ENCODE results near the gene GPR153. TPM values are rescaled to one million over a fixed set of nuclear protein-coding genes. Genes with fewer than 3 reads are reported as not detected.

GPR153 gene
- polyA plus RNA-seq, 3 donors, result 0.04 to 0.69 TPM; not detected in 1

GRCh38 chr1:6286266-6286665 lies 25.4 kb upstream of the GPR153 start:
- Histone ChIP-seq H2AFZ (ENCODE audit: insufficient read depth, low read depth, low read length, poor library complexity, severe bottlenecking) (no peak overlapping the region), H3K27ac (ENCODE audit: low read depth in 1 of 2, low read length in 2 of 2) (no peak overlapping the region), H3K36me3 (replicated peaks in 1 of 2; ENCODE audit: control insufficient read depth in 1 of 2, insufficient read depth in 2 of 2, low read length in 2 of 2) (no peaks in the 10 kb centered on the region), H3K9ac (ENCODE audit: insufficient read depth, low read length, poor library complexity, severe bottlenecking) (no peak overlapping the region), H3K79me2 (ENCODE audit: insufficient read depth, low read length) (no peaks in the 10 kb centered on the region), H4K20me1 (ENCODE audit: insufficient read depth, low read length) (no peaks in the 10 kb centered on the region), H3K4me2 (replicated peaks; ENCODE audit: extremely low read depth, low read length, poor library complexity, severe bottlenecking) (no peak overlapping the region), H3K4me3 (replicated peaks in 1 of 3; ENCODE audit: low read depth in 2 of 3, low read length in 3 of 3) (no peak overlapping the region), H3K4me1 (ENCODE audit: control insufficient read depth in 1 of 2, insufficient read depth in 2 of 2, low read length in 2 of 2) (no peaks in the 10 kb centered on the region), H3K27me3 (ENCODE audit: control insufficient read depth in 2 of 2, insufficient read depth in 2 of 2, low read length in 2 of 2) (no peaks in the 10 kb centered on the region), H3K9me3 (replicated peaks in 1 of 2; ENCODE audit: control insufficient read depth in 1 of 2, insufficient read depth in 1 of 2, low read length in 2 of 2) (no peaks in the 10 kb centered on the region)
- no peak overlapping the region for H3K4me3 Mint-ChIP-seq
- H3K27me3 Mint-ChIP-seq (ENCODE audit: low read depth in 3 of 3), result peaks cover 0 to 2% (median 0%) of the 10 kb centered on the region in 3 donors
- WGBS (ENCODE audit: insufficient coverage), result 97% methylated on average over 5 of the region's 8 CpGs
- H3K9me3 Mint-ChIP-seq, result peaks cover 0 to 3% (median 0%) of the 10 kb centered on the region in 7 donors
- intact Hi-C loops (cut with micrococcal nuclease), result no loop called here
- DNase-seq, result no peak
- no peaks in the 10 kb centered on the region for H3K36me3 Mint-ChIP-seq
- H3K27ac Mint-ChIP-seq, result peak overlapping the region in 1 of 7 donors; percentile 36
- peaks cover 3% of the 10 kb centered on the region for H3K4me1 Mint-ChIP-seq
- no peak for TF ChIP-seq CTCF (IDR thresholded peaks at IDR 0.05)

GRCh38 chr1:6285336-6285735 lies 24.4 kb upstream of the GPR153 start:
- Histone ChIP-seq H3K9me3 (replicated peaks in 1 of 2; ENCODE audit: control insufficient read depth in 1 of 2, insufficient read depth in 1 of 2, low read length in 2 of 2) (no peaks in the 10 kb centered on the region), H3K79me2 (ENCODE audit: insufficient read depth, low read length) (no peaks in the 10 kb centered on the region), H3K4me1 (ENCODE audit: control insufficient read depth in 1 of 2, insufficient read depth in 2 of 2, low read length in 2 of 2) (no peaks in the 10 kb centered on the region), H3K36me3 (replicated peaks in 1 of 2; ENCODE audit: control insufficient read depth in 1 of 2, insufficient read depth in 2 of 2, low read length in 2 of 2) (no peaks in the 10 kb centered on the region), H3K27ac (ENCODE audit: low read depth in 1 of 2, low read length in 2 of 2) (no peak overlapping the region), H3K9ac (ENCODE audit: insufficient read depth, low read length, poor library complexity, severe bottlenecking) (no peak overlapping the region), H3K27me3 (ENCODE audit: control insufficient read depth in 2 of 2, insufficient read depth in 2 of 2, low read length in 2 of 2) (no peaks in the 10 kb centered on the region), H3K4me3 (replicated peaks in 1 of 3; ENCODE audit: low read depth in 2 of 3, low read length in 3 of 3) (no peak overlapping the region), H2AFZ (ENCODE audit: insufficient read depth, low read depth, low read length, poor library complexity, severe bottlenecking) (no peak overlapping the region), H3K4me2 (replicated peaks; ENCODE audit: extremely low read depth, low read length, poor library complexity, severe bottlenecking) (no peak overlapping the region), H4K20me1 (ENCODE audit: insufficient read depth, low read length) (no peaks in the 10 kb centered on the region)
- TF ChIP-seq CTCF (IDR thresholded peaks at IDR 0.05), result no peak
- no peak for DNase-seq
- intact Hi-C loops (cut with micrococcal nuclease), result no loop called here
- WGBS (ENCODE audit: insufficient coverage), result 99% methylated on average over 11 of the region's 11 CpGs
- peaks cover 0 to 3% (median 0%) of the 10 kb centered on the region in 7 donors for H3K9me3 Mint-ChIP-seq
- no peak overlapping the region for H3K4me3 Mint-ChIP-seq
- peaks cover 0 to 2% (median 0%) of the 10 kb centered on the region in 3 donors for H3K27me3 Mint-ChIP-seq (ENCODE audit: low read depth in 3 of 3)
- H3K4me1 Mint-ChIP-seq, result peaks cover 3% of the 10 kb centered on the region
- no peaks in the 10 kb centered on the region for H3K36me3 Mint-ChIP-seq
- H3K27ac Mint-ChIP-seq, result peak overlapping the region in 1 of 7 donors; percentile 19

Measured in CD14-positive monocyte (primary cell).